Measurements from ENCODE around the gene PTGES2. TPM values are rescaled to one million over a fixed set of nuclear protein-coding genes. Genes with fewer than 3 reads are reported as not detected.
"Not testable (repeated sequence)": the region's sequence is repeated elsewhere in the genome, so short reads cannot be mapped to it uniquely, and the experiment has no call there.

Gene PTGES2
- total RNA-seq, 1 experiment from 2014 or later: 122 TPM

DNA sequence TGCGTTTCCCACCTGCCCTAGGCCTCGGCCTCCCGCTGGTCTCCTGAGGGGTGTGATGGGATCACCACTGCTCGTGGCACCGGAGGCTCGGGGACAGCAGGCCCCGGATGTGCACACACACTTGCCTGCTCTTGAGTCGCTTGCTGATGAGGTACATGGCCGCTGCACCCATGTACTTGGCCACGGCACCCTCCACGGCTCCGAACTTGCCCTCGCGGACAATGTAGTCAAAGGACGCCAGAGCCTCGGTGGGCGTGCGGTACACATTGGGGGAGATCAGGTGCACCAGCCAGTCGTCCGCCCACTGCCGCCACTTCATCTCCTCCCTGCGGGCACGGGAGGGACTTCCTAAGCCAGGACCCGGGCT, 4.7 kb downstream of the PTGES2 start:
- in situ Hi-C loops (cut with HindIII; ENCODE audit: low sequenced_read_pairs): no loop called here

DNA sequence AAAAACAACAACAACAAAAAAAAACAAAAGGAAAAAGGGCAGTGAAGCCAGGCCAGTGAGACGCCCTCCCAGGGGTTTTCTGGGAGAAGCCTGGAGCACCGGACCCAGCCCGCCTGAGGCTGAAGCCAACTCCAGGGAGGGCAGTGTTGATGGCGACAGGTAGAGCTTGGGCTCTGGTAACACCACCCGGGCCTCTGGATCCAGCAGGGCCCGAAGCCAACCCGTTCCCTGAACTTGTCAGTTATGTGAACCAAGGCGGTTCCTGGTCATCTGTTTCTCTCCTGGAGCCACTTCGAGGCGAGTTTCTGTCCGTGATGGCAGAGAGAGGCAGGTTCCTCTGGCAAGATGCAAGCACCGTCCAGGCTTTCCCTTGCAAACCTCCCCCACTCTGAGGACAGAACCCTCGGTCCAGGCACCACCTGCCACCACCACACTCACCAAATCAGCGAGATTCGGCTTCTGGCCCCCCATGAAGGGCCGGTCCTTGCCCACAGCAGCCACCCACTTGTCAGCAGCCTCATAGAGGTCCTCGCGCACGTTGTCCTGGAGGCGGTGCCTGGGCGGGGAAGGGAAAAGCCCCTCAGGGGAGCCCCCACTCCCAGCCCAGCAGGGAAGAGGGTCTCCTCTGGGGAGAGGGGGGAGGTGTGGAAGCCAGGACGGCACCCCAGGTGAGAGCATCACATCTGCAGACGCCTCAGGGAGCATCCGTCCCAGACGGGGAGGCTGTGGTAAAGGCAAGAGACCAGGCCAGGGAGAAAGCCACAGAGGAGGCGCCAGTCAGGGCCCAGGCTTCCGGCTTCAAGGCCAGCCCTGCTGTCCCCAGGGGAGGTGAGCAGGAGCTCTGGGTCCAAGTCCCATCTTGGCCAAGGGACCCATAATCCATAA, 5.4 kb downstream of the PTGES2 start:
- DNase-seq (ENCODE audit: low spot score): no peak
- in situ Hi-C loops (cut with HindIII; ENCODE audit: low sequenced_read_pairs): no loop called here

More for the DNA sequence above, 4.7 kb downstream of the PTGES2 start:
- DNase-seq (ENCODE audit: low spot score): no peak

DNA sequence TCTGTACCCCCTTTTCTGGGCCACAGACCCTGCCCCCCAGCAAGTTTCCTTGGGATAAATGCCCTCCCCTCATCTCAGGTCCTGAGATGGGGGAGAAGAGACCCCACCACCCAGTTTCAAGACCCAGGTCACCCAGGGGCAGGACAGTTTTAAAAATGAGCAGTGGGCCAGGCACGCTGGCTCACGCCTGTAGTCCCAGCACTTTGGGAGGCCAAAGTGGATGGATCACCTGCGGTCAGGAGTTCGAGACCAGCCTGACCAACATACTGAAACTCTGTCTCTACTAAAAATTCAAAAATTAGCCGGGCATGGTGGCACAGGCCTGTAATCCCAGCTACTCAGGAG, 6.1 kb downstream of the PTGES2 start:
- DNase-seq (ENCODE audit: low spot score): no peak
- in situ Hi-C loops (cut with HindIII; ENCODE audit: low sequenced_read_pairs): no loop called here

DNA sequence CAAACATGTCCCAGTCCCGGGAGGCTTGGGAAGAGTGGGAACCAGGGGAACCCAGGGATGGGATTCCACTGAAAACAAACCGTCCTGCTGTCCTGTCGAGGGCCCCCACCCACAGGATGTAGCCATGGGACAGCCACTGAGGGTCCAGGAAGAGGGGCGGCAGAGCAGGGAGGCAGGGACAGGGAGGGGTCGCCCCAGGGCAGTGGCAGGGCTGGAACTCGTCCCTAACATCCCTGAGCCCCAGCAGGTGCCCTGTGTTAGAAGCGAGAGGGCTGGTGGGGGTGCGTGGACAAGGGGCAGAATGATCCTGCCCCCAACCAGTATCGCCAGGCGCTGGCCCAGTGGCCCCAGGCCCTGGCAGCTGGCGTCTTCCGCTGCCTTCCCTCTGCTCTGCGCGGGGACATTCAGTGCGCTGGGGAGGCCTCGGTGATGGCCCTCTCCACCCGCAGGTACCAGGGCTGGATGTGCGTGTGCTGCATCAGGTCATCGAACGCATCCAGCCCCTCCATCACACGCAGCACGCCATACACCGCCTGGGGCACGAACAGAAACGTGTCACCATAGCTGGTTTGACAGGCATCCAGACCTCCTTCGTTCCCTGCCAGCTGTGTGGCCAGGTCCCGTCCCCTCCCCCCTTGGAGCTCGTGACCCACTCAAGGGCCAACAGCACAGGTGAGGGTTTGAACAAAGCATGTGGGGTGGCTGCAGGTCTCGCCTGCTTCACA, 6.6 kb downstream of the PTGES2 start:
- in situ Hi-C loops (cut with HindIII; ENCODE audit: low sequenced_read_pairs): no loop called here

DNA sequence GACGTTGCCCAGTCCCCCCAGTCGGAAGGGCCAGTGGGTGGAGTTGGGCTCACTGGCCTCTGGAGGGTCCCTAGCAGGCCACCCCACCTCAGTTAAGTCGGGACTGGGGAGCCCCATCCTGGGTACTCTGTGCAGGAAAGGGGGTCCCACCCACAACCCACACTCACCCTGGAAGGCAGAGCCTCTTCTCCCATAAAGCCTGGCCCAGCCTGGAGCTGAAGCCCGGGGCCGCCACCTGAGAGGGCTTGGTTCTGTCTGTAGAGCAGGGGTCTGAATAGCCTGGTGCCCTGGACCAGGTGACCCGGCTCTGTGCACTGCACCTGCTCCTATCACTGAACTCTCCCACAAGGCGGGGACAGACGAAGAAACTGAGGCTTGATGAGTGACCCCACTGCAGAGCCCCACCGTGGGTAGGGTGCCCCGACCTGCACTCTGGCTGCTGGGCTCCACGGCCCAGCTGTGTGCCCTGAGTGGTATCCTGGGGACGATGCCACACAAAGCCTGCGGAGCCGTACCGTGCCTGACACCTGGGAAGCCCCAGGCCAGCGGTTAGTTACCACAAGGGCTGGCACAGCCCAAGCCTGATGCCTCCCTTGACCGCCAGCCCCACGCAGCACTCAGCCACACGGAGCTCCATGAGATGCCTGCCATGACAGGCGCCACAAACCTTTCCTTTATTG, 7.3 kb downstream of the PTGES2 start:
- DNase-seq (ENCODE audit: low spot score): no peak
- in situ Hi-C loops (cut with HindIII; ENCODE audit: low sequenced_read_pairs): no loop called here

More for the DNA sequence above, 6.6 kb downstream of the PTGES2 start:
- no peak for DNase-seq (ENCODE audit: low spot score)

DNA sequence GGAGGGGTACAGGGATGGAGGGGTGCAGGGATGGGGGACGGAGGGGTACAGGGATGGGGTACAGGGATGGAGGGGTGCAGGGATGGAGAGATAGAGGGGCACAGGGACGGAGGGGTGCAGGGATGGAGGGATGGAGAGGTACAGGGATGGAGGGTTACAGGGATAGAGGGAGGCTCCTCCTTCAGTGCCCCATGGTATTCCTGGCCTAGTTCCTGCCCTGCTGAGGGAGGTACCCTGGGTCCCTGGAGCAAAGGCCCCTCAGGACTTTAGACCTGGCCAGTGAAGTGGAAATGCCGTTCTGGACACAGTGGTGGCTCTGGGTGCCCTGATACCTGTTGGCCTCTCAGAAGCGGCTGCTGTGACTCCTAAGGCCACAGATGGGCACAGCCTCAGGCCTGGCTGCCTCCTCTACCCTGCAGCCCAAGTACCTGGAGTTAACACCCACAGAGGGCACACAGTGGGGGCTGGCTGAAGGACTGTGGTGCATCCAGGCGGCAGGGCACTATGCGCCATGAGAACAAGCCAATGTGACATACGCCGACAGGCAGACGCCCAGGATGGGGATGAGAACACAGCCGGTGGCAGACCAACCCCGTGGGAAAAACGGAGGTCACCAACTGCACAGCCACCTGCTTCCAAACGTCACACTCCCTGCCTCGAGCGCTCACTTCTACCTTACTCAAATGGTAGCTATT, 8.4 kb downstream of the PTGES2 start:
- in situ Hi-C loops (cut with HindIII; ENCODE audit: low sequenced_read_pairs): no loop called here

DNA sequence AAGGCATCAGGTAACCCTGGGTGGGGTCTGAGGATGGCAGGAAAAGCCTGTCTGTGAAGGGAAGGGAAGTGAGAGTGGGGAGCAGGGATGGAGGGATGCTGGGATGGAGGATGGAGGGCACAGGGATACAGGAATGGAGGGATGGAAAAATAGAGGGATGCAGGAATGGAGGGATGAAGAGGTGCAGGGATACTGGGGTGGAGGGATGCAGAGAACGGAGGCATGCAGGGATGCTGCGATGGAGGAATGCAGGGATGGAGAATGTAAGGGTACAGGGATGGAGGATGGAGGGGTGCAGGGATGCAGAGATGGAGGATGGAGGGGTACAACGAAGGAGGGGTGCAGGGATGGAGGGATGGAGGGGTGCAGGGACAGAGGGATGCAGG, 9.1 kb downstream of the PTGES2 start:
- in situ Hi-C loops (cut with HindIII; ENCODE audit: low sequenced_read_pairs): no loop called here

More for the DNA sequence above, 8.4 kb downstream of the PTGES2 start:
- peak; percentile 35 for DNase-seq (ENCODE audit: low spot score)

DNA sequence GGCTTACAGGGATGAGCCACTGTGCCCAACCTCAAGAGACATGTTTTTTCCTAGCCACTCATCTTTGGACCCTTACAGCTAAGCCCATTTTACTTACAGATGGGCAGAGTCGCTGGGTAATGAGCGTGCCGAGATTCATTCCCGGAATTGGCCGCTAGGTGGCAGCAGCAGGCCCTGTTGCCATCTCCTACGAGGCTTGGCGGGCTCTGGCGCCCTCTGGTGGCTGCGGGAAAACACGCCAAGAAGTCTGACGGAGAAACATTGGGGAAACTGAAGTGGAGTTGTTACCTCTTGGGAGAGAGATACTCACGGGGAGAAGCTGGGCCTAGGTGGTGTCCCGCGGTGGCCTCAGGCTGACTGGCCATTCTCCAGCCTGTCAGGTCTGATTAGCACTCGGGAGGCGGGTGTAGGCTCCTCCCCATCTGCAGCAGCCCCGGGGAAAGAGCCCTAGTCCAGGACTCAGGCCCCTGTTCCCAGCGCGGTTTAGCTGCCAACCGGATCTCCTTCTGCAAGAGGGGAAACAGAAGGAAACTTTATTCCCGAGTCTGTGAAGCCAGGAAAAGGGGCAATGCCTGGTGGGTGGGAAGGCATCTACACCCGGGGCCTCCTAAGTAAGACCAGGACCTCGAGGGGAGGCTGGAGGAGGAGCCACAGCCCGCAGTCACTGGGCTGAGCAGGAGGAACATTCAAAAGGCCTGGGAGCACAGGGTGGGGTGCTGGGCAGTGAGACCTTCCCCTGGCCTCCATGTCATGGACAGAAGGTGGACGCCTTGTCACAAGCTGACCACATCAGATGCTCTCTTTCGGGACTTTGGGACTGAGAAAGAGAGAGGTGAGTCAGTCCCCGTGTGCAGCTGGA, 9.7 kb downstream of the PTGES2 start:
- in situ Hi-C loops (cut with HindIII; ENCODE audit: low sequenced_read_pairs): no loop called here
- DNase-seq (ENCODE audit: low spot score): peak; percentile 92

More for the DNA sequence above, 9.1 kb downstream of the PTGES2 start:
- no peak for DNase-seq (ENCODE audit: low spot score)

DNA sequence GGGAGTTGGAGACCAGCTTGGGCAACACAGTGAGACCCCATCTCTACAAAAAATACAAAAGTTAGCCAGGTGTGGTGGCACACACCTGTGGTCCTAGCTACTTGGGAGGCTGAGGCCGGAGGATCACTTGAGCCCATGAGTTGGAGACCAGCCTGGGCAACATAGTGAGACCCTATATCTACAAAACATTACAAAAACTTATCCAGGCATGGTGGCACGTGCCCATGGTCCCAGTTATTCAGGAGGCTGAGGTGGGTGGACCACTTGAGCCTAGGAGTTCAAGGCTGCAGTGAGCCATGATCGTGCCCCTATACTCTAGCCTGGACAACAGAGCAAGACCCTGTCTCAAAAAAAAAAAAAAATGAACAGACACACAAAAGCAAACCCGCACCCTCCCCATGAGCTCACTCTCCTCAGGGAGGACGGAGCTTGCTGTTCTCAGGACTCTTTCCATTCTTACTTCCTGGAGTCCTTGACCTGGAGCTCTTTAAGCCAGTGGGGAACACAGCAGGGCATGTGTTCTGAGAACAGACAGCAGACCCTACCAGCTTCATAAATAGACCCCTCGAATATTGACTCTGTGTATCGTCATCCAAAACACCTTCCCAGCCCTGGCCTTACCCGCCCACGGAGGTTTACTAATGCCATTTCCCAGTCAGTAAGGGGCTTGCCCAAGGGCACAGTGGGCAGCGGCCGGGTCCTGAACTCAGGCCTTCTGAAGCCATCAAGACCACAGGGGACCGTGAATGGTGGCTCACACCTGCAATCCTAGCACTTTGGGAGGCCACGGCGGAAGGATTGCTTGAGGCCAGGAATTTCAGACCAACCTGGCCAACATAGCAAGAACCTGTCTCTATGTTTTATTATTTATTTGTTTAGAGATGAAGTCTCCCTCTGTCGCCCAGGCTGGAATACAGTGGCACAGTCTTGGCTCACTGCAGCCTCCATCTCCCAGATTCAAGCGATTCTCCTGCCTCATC, 11.1 kb downstream of the PTGES2 start:
- DNase-seq (ENCODE audit: low spot score): no peak
- in situ Hi-C loops (cut with HindIII; ENCODE audit: low sequenced_read_pairs): no loop called here

DNA sequence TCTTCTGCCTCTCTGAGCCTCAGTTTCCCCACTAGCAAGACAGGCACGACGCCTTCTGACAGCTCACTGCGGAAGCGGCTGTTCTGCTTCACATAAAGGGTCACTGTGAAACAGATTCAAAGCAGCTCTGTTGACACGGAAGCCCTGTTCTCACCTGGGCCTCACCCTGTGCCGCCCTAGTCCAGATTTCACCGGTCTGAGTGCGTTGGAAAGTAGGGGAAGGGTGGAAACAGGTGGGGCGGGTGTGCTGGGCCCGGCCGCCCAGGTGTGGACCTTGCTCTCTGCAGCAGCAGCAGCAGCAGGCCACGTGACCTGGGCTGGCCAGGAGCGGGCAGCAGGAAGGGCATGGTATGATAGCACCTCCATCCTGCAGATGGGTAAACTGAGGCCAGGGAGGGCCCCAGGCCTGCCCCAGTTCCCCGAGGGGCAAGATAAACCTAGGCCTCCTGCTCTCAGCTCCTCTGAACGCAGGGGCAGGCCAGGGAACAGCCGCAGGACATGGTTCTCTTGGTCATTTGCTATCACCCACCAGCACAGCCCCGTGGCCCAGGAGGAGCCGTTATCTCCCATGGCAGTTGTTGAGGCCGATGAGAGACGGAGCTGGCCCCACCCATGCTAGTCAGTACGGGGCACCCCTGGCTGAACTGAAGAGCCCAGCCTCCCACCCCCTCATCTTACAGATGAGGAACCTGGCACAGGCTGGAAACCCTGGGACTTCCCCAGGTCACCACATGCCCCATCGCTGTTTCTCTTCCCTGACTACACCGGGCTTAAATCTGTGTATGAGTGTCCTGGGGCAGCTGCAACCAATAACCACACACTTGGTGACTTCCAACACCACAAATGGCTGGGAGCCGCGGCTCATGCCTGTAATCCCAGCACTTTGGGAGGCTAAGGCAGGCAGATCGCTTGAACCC, 12.1 kb downstream of the PTGES2 start:
- in situ Hi-C loops (cut with HindIII; ENCODE audit: low sequenced_read_pairs): no loop called here
- DNase-seq (ENCODE audit: low spot score): no peak

DNA sequence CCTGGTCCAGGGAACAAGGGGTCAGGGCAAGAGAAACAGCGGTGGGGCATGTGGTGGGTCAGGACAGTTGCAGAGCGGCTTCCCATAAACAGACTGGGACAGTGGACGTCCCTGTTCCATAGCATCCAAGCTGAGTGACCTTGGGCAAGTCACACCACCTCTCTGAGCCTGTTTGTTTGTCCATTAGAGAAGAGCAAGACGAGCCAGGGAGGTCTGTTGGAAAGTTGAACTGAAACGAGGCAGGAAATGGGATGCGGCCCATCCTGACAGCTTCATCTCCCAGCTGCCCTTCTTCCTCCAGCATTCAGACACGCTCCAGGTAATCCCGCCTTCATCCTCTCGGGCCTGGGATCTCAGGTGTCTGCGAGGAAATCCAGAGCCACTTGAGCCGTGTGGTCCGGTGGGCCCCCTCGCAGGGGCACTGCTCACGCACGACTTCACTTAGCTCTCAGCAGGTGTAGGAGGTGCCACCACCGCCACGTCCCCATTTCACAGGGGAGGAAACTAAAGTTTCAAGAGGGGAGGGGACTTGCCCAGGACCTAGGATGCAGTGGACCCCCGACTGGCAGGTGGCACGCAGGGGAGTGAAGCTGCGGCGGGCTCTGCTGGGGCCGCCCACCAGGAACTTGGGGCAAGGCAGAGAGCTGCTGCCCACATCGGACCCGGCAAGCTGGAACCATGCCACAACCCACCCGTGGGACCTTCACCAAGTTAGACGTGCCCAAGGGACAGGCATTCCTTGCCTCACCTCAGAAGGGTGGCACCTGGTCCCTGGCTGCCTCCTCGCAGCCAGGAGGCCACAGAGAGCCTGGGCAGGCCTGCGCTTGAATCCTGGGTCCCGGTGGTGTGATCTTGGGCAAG, 13.0 kb downstream of the PTGES2 start:
- in situ Hi-C loops (cut with HindIII; ENCODE audit: low sequenced_read_pairs): no loop called here

DNA sequence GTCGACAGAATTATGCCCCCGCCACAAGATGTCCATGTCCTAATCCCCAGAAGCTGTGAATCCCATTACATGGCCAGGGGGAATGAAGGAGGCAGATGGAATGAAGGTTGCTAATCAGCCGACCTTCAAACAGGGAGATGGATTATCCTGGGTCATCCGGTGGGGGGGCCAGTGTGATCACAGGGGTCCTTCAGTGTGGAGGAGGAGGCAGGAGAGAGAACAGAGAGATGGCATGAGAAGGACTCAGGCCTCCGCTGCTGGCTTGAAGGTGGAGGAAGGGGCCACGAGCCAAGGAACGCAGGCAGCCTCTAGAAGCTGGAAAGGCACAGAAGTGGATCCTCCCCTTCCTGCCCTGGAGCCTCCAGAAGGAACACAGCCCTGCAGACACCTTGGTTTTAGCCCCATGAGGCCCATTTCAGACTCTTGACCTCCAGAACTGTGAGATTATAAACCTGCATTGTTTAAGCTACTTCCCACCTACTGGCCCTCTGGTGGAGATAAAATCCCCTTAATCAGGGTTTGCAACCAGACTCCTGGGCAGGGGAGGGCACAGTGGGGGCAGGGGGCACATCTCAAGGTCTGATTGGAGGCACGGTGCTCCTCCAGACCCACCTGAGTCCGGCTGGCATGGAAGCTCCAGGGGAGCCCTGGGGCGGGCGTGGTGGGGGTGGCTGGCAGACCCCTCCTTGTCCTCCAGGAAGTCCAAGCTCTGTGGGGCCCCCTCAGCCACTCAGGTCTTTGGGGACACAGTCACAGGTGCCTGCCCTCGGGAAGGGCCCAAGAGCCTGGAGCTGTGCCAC, 13.8 kb downstream of the PTGES2 start:
- no peak for DNase-seq (ENCODE audit: low spot score)
- in situ Hi-C loops (cut with HindIII; ENCODE audit: low sequenced_read_pairs): no loop called here

More for the DNA sequence above, 13.0 kb downstream of the PTGES2 start:
- DNase-seq (ENCODE audit: low spot score): no peak

DNA sequence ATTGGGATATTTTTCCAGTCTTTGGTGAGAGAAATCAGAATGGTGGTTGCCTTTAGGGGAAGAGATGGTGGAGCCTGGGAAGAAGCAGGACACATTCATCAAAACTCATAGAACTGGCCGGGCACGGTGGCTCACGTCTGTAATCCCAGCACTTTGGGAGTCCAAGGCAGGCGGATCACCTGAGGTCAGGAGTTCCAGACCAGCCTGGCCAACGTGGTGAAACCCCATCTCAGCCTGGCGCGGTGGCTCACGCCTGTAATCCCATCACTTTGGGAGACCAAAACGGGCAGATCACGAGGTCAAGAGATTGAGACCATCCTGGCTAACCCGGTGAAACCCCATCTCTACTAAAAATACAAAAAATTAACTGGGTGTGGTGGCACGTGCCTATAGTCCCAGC, 15.8 kb downstream of the PTGES2 start:
- DNase-seq (ENCODE audit: low spot score); in situ Hi-C loops (cut with HindIII; ENCODE audit: low sequenced_read_pairs): not testable (repeated sequence)

DNA sequence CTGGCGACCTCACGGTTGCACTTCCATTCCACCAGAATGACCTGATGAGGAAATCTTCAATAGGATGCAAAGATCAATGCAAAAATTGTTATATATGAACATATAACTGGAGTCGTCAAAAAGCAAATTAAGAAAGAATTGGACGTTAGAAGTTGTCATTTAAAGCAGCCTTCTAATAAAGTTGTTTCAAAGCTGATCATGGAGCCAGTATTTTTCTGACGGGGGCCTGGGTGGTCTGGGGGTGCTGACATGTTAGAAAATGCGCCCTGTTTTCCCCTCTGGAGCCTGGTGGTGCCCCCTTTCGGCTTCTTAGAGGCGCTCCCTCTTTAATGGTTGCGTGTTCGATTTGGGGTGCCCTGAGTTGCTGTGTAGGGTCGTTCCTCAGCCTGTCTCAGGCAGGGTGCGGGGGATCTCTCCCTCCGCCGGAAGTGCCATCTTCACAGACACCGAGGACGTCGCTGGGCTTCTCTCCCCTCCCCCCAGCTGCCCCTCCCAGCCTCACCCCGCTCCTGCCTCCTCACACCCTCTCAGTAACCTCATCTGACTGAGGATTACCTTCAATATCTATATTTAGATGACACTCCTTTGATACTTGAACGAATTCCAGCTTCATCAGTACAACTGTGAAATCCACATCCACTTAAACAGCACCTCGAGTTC, 18.3 kb downstream of the PTGES2 start:
- in situ Hi-C loops (cut with HindIII; ENCODE audit: low sequenced_read_pairs): no loop called here
- no peak for DNase-seq (ENCODE audit: low spot score)

Measured in G401 (cell line).